ENCODE measurements around the gene SUFU. TPM values are rescaled to one million over a fixed set of nuclear protein-coding genes. Genes with fewer than 3 reads are reported as not detected.

SUFU gene
- total and polyA plus RNA-seq, 2 donors from 2014 or later = 6.5 to 18.9 TPM

DNA sequence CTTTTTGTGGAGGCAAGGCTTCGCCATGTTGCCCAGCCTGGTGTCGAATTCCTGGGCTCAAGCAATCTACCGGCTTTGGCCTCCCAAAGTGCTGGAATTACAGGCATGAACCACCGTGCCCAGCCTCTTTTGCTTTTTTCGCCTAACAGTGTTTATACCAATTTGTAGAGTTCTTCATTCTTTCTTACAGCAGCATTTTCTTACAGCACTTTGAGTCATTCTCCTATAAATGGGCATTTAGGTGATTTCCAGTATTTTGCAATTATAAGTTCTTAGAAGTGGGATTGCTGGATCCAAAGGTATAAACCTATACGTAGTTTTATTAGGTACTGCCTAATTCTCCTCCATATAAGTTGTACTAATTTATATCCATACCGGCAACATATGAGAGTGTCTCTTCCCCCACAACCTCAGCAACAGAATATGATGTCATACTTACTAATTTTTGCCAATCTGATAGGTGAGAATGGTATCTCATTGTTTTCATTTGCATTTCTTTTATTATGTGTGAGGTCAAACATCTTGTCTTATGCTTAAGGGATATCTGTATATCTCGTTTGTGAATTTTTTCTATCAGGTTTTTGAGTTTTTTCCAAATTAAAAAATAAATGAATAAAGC is 39.1 kb downstream of the SUFU start:
- no peak overlapping the region for H3K4me3 ChIP-seq (ENCODE audit: low read length in 3 of 3)
- H3K9me3 ChIP-seq (ENCODE audit: control insufficient read depth in 2 of 3, insufficient read depth in 1 of 3, low read length in 3 of 3) = no peaks in the 10 kb centered on the region
- DNase-seq = no peak
- TF ChIP-seq, protein P1, sequence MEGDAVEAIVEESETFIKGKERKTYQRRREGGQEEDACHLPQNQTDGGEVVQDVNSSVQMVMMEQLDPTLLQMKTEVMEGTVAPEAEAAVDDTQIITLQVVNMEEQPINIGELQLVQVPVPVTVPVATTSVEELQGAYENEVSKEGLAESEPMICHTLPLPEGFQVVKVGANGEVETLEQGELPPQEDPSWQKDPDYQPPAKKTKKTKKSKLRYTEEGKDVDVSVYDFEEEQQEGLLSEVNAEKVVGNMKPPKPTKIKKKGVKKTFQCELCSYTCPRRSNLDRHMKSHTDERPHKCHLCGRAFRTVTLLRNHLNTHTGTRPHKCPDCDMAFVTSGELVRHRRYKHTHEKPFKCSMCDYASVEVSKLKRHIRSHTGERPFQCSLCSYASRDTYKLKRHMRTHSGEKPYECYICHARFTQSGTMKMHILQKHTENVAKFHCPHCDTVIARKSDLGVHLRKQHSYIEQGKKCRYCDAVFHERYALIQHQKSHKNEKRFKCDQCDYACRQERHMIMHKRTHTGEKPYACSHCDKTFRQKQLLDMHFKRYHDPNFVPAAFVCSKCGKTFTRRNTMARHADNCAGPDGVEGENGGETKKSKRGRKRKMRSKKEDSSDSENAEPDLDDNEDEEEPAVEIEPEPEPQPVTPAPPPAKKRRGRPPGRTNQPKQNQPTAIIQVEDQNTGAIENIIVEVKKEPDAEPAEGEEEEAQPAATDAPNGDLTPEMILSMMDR (IDR thresholded peaks at IDR 0.05; ENCODE audit: borderline replicate concordance, extremely low read depth, insufficient read depth) = no peak
- no peaks in the 10 kb centered on the region for H3K27me3 ChIP-seq (ENCODE audit: control insufficient read depth, insufficient read depth, low read length)
- H3K9ac ChIP-seq (ENCODE audit: low read length in 3 of 3) = no peak overlapping the region
- H3K36me3 ChIP-seq (ENCODE audit: control insufficient read depth in 2 of 3, insufficient read depth in 3 of 3, low read length in 3 of 3) = no peaks in the 10 kb centered on the region
- no peak for FAIRE-seq
- intact Hi-C loops (cut with DNase I) = no loop called here
- no peaks in the 10 kb centered on the region for H3K4me1 ChIP-seq (ENCODE audit: control insufficient read depth in 2 of 3, insufficient read depth in 2 of 3, low read depth in 1 of 3, low read length in 3 of 3)
- H3K27ac ChIP-seq (ENCODE audit: low read depth in 2 of 2, low read length in 2 of 2) = no peak overlapping the region

DNA sequence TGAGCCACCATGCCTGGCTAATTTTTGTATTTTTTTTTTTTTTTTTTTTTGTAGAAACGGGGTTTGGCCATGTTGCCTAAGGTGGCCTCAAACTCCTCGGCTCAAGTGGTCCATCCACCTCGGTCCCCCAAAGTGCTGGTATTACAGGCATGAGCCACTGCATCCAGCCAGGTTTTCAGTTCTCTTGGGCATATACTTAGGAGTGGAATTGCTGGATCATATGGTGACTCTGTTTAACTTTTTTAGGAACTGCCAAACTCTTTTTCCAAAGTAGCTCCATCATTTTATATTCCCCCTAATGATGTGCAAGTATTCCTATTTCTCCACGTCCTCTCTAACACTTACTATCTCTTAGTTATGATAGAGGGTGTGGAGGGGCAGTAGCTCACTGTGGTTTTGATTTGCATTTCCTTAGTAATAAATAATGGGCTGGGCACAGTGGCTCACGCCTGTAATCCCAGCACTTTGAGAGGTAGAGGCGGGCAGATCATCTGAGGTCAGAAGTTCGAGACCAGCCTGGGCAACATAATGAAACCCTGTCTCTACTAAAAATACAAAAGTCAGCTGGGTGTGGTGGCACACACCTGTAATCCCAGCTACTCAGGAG is 41.6 kb downstream of the SUFU start:
- TF ChIP-seq, protein P1 (IDR thresholded peaks at IDR 0.05; ENCODE audit: borderline replicate concordance, extremely low read depth, insufficient read depth) = no peak
- no peaks in the 10 kb centered on the region for H3K27me3 ChIP-seq (ENCODE audit: control insufficient read depth, insufficient read depth, low read length)
- no peak for DNase-seq
- FAIRE-seq = no peak
- no peaks in the 10 kb centered on the region for H3K4me1 ChIP-seq (ENCODE audit: control insufficient read depth in 2 of 3, insufficient read depth in 2 of 3, low read depth in 1 of 3, low read length in 3 of 3)
- no peak overlapping the region for H3K27ac ChIP-seq (ENCODE audit: low read depth in 2 of 2, low read length in 2 of 2)
- H3K4me3 ChIP-seq (ENCODE audit: low read length in 3 of 3) = no peak overlapping the region
- peaks cover 0 to 2% (median 0%) of the 10 kb centered on the region in 3 donors for H3K36me3 ChIP-seq (ENCODE audit: control insufficient read depth in 2 of 3, insufficient read depth in 3 of 3, low read length in 3 of 3)
- H3K9ac ChIP-seq (ENCODE audit: low read length in 3 of 3) = no peak overlapping the region
- no peaks in the 10 kb centered on the region for H3K9me3 ChIP-seq (ENCODE audit: control insufficient read depth in 2 of 3, insufficient read depth in 1 of 3, low read length in 3 of 3)
- intact Hi-C loops (cut with DNase I) = no loop called here

DNA sequence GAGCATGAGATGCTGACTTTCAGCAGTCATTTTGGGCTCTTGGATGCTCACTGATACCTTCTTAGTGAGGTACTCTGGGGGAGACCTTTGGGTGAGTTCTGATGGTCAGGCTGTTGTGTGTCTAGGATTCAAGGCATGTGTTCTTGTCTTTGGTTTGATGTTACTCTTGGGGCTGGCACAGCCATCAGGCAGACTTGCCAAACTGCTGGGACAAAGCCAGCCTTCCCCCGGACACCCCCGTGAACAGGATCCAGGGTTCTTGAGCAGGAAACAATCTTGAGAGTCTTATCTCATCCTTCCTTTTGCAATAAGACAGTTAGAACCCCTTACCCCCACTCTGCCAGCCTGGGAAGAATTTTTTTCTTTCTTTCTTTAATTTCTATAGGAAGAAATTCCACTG is 42.2 kb downstream of the SUFU start:
- intact Hi-C loops (cut with DNase I) = no loop called here
- no peaks in the 10 kb centered on the region for H3K4me1 ChIP-seq (ENCODE audit: control insufficient read depth in 2 of 3, insufficient read depth in 2 of 3, low read depth in 1 of 3, low read length in 3 of 3)
- no peak overlapping the region for H3K9ac ChIP-seq (ENCODE audit: low read length in 3 of 3)
- H3K9me3 ChIP-seq (ENCODE audit: control insufficient read depth in 2 of 3, insufficient read depth in 1 of 3, low read length in 3 of 3) = no peaks in the 10 kb centered on the region
- TF ChIP-seq, protein P1 (IDR thresholded peaks at IDR 0.05; ENCODE audit: borderline replicate concordance, extremely low read depth, insufficient read depth) = no peak
- FAIRE-seq (no peak), DNase-seq (no peak)
- no peak overlapping the region for H3K27ac ChIP-seq (ENCODE audit: low read depth in 2 of 2, low read length in 2 of 2)
- H3K36me3 ChIP-seq (ENCODE audit: control insufficient read depth in 2 of 3, insufficient read depth in 3 of 3, low read length in 3 of 3) = peaks cover 0 to 3% (median 0%) of the 10 kb centered on the region in 3 donors
- H3K27me3 ChIP-seq (ENCODE audit: control insufficient read depth, insufficient read depth, low read length) = no peaks in the 10 kb centered on the region
- H3K4me3 ChIP-seq (ENCODE audit: low read length in 3 of 3) = no peak overlapping the region
